HepG2 (cell line): ENCODE data around the gene SECTM1. TPM values are rescaled to one million over a fixed set of nuclear protein-coding genes. Genes with fewer than 3 reads are reported as not detected.

Experiments
- ATAC-seq: fragments of 200-7000 bp; cut with Tn5 transposase; 3 replicates; pipeline ENCODE4 v1.9.1; 2020; ENCODE audit warnings: mild to moderate bottlenecking, moderate library complexity
- BruUV-seq: library from RNA; stranded (reverse); fragments of 400-500 nt; replicated peaks from 2 replicates; lab custom pipeline; 2021; lab: Mats Ljungman, UMichigan
- CTCF ChIA-PET: fragments of 300-600 bp; formaldehyde crosslinking; extraction: SDS; loops from one replicate; lab custom pipeline; 2021; ENCODE audit warnings: low total read pairs, inconsistent platforms, low intra/inter-chr PET ratio; lab: Yijun Ruan, JAX
- POLR2A ChIA-PET: fragments of 350-600 bp; sonication (Branson Sonifier 250); formaldehyde crosslinking; loops from one replicate; lab custom pipeline; 2020; ENCODE audit warnings: antibody characterized with exemption, inconsistent platforms; lab: Yijun Ruan, JAX
- DNase-seq: peaks from one replicate; pipeline ENCODE4 v3.0.0-alpha.2; 2015; ENCODE audit warnings: low spot score
- FAIRE-seq: peaks from 3 replicates; lab custom pipeline; 2011; peaks lifted over from hg19 to GRCh38; lab: Jason Lieb, UNC
- H2AFZ ChIP-seq: one replicate; pipeline ENCODE4 v1.6.1; 2011; ENCODE audit warnings: low read length, inconsistent platforms
- H3K27ac ChIP-seq: fragments of 300-600 bp; 3 replicates; pipeline ENCODE4 v1.8.0; 2011; ENCODE audit warnings: mixed run types, mild to moderate bottlenecking, mixed read lengths, low read length, inconsistent platforms; ENCODE audit not compliant: insufficient read depth; ENCODE audit errors: extremely low read length
- H3K27me3 ChIP-seq, 2 experiments: fragments of 200-600 bp in 1 of 2; 2 replicates in 1 of 2; 3 replicates in 1 of 2; pipeline versions ENCODE4 v1.6.0 to v1.8.0; 2011; ENCODE audit warnings: low read length in 2 of 2, mild to moderate bottlenecking in 2 of 2, moderate library complexity in 2 of 2, inconsistent platforms in 1 of 2; ENCODE audit not compliant: insufficient read depth in 2 of 2, control insufficient read depth in 1 of 2
- H3K36me3 ChIP-seq, 2 experiments: fragments of 200-600 bp in 1 of 2; replicated peaks in 1 of 2; 2 replicates in 1 of 2; 3 replicates in 1 of 2; pipeline versions ENCODE4 v1.5.1 to v1.8.0; 2011; ENCODE audit warnings: low read length in 2 of 2, inconsistent platforms in 1 of 2; ENCODE audit not compliant: insufficient read depth in 2 of 2, control insufficient read depth in 1 of 2
- H3K4me1 ChIP-seq: 2 replicates; pipeline ENCODE4 v1.5.1; 2012; ENCODE audit warnings: low read length, inconsistent platforms; ENCODE audit not compliant: insufficient read depth
- H3K4me2 ChIP-seq: 2 replicates; pipeline ENCODE4 v1.6.0; 2011; ENCODE audit warnings: low read depth, low read length, inconsistent platforms
- H3K4me3 ChIP-seq, 3 experiments: fragments of 200-600 bp in 1 of 3; sonication (generic), shearing (Covaris generic) in 1 of 3; replicated peaks in 1 of 3; 2 replicates each; pipeline ENCODE4 v1.5.1; 2011 to 2016; ENCODE audit warnings: low read length in 3 of 3, inconsistent platforms in 2 of 3, low read depth in 2 of 3, mild to moderate bottlenecking in 2 of 3, control low read depth in 1 of 3, mixed read lengths in 1 of 3; ENCODE audit not compliant: insufficient read depth in 1 of 3
- H3K79me2 ChIP-seq: one replicate; pipeline ENCODE4 v1.6.1; 2011; ENCODE audit warnings: low read length, inconsistent platforms; ENCODE audit not compliant: insufficient read depth
- H3K9ac ChIP-seq: 2 replicates; pipeline ENCODE4 v1.6.0; 2011; ENCODE audit warnings: mild to moderate bottlenecking, low read depth, low read length, inconsistent platforms; ENCODE audit not compliant: insufficient read depth
- H3K9me3 ChIP-seq: 2 replicates; pipeline ENCODE4 v1.5.1; 2012; ENCODE audit warnings: mild to moderate bottlenecking, low read length
- H4K20me1 ChIP-seq: 2 replicates; pipeline ENCODE4 v1.6.0; 2011; ENCODE audit warnings: inconsistent platforms, mild to moderate bottlenecking, low read length, moderate library complexity; ENCODE audit not compliant: insufficient read depth
- FOXO4 ChIP-seq: sonication (generic); formaldehyde crosslinking; conservative IDR thresholded peaks from 2 replicates; pipeline ENCODE4 v1.8.1; 2023; ENCODE audit warnings: missing genetic modification reagents
- PRMT3 ChIP-seq: sonication (generic); formaldehyde crosslinking; IDR thresholded peaks from 2 replicates; pipeline ENCODE4 v1.8.1; 2022; ENCODE audit warnings: low read depth, mild to moderate bottlenecking, moderate library complexity, missing genetic modification reagents, borderline replicate concordance
- SP5 ChIP-seq: IDR thresholded peaks from 2 replicates; pipeline ENCODE4 v1.6.1; 2016; ENCODE audit warnings: low read depth, borderline replicate concordance
- ZBTB42 ChIP-seq: sonication (generic); formaldehyde crosslinking; IDR thresholded peaks from 2 replicates; pipeline ENCODE4 v1.5.0; 2020; ENCODE audit warnings: mild to moderate bottlenecking, missing genetic modification reagents
- ZFX ChIP-seq: sonication (generic); formaldehyde crosslinking; IDR thresholded peaks from 2 replicates; pipeline ENCODE4 v1.4.0; 2020; ENCODE audit warnings: mild to moderate bottlenecking, low read depth, missing genetic modification reagents, moderate library complexity
- ZMAT3 ChIP-seq: sonication (generic); formaldehyde crosslinking; conservative IDR thresholded peaks from 2 replicates; pipeline ENCODE4 v1.7.0; 2021; ENCODE audit warnings: missing genetic modification reagents
- ZNF256 ChIP-seq: sonication (generic); formaldehyde crosslinking; conservative IDR thresholded peaks from 2 replicates; pipeline ENCODE4 v1.4.0; 2020; ENCODE audit warnings: missing genetic modification reagents
- ZNF441 ChIP-seq: sonication (generic); formaldehyde crosslinking; IDR thresholded peaks from 2 replicates; pipeline ENCODE4 v1.7.0; 2021; ENCODE audit warnings: missing genetic modification reagents, borderline replicate concordance
- ZNF468 ChIP-seq: sonication (generic); formaldehyde crosslinking; IDR thresholded peaks from 2 replicates; pipeline ENCODE4 v1.8.0; 2022; ENCODE audit warnings: mild to moderate bottlenecking, moderate library complexity, missing genetic modification reagents
- ZNF570 ChIP-seq: sonication (generic); formaldehyde crosslinking; IDR thresholded peaks from 2 replicates; pipeline ENCODE4 v1.4.0; 2020; ENCODE audit warnings: mild to moderate bottlenecking, missing genetic modification reagents, borderline replicate concordance
- ZNF607 ChIP-seq: sonication (generic); formaldehyde crosslinking; IDR thresholded peaks from 2 replicates; pipeline ENCODE4 v1.5.1; 2020; ENCODE audit warnings: missing genetic modification reagents, mild to moderate bottlenecking, borderline replicate concordance
- ZNF724P ChIP-seq: sonication (generic); formaldehyde crosslinking; IDR thresholded peaks from 2 replicates; pipeline ENCODE4 v1.8.0; 2022; ENCODE audit warnings: missing genetic modification reagents, borderline replicate concordance
- WGBS: methylation state at CpG from one replicate; pipeline ENCODE4 v1.1.6; 2017; ENCODE audit warnings: low lambda C conversion rate; 5-methylcytosine and 5-hydroxymethylcytosine counted together
- in situ Hi-C: cut with HindIII; loops from 2 replicates; pipeline ENCODE4 v1.10.0; 2017; ENCODE audit warnings: low pct_unique_long_range_greater_than_20kb; ENCODE audit not compliant: extremely low pct_ligation_motif_present
- intact Hi-C: fragments of 100-400 bp; cut with micrococcal nuclease; formaldehyde crosslinking; loops from one replicate; pipeline ENCODE4 v1.10.0; 2022; ENCODE audit not compliant: unreplicated experiment
- polyA plus RNA-seq, 8 experiments: library from polyadenylated mRNA; depleted of rRNA in 3 of 8; stranded (reverse) in 7 of 8; unstranded in 1 of 8; fragments of >200 nt; fragmentation: Illumina TruSeq in 4 of 8; extraction: Trizol in 4 of 8; gene quantifications; 2 replicates each; pipeline versions ENCODE4 v1.2.1 to v1.2.3, GENCODE V29; 2011 to 2016; ENCODE audit warnings: low read depth in 4 of 8, missing spikeins in 1 of 8, mixed read lengths in 1 of 8; ENCODE audit not compliant: insufficient read depth in 1 of 8
- total RNA-seq, 5 experiments: library from RNA; depleted of rRNA; stranded (reverse); fragments of >200 nt; fragmentation: Illumina TruSeq; extraction: Trizol; gene quantifications; 2 replicates each; pipeline ENCODE4 v1.2.3, GENCODE V29; 2016; ENCODE audit warnings: low read depth in 1 of 5
- TF ChIP-seq, protein P1 (sequence below): IDR thresholded peaks from 2 replicates; pipeline ENCODE4 v1.6.1; 2018; ENCODE audit warnings: missing genetic modification reagents, mild to moderate bottlenecking, missing compliant biosample characterization
- TF ChIP-seq, protein P2 (sequence below), 2 experiments: sonication (generic) in 1 of 2; formaldehyde crosslinking in 1 of 2; IDR thresholded peaks; 2 replicates each; pipeline versions ENCODE4 v1.6.1 to v1.9.0; 2014 to 2022; ENCODE audit warnings: antibody characterized with exemption in 1 of 2, borderline replicate concordance in 1 of 2, inconsistent platforms in 1 of 2, low read depth in 1 of 2, missing genetic modification reagents in 1 of 2

SECTM1 gene
- total and polyA plus RNA-seq, 2 of the 13 experiments (the other 11 are each of a cell fraction or from before 2014, with no cell fraction given) = 3.5 to 5.3 TPM

GRCh38 chr17:82296511-82297279, 36.9 kb downstream of the SECTM1 start:
- no TSS peak for BruUV-seq
- no peak overlapping the region for H2AFZ ChIP-seq
- H3K27ac ChIP-seq = no peak overlapping the region
- H4K20me1 ChIP-seq = no peaks in the 10 kb centered on the region
- POLR2A ChIA-PET = interaction anchor here (0.6 to 12.8 kb wide), 15 partner anchors 9 to 614 kb away, joined by 3 to 270 read pairs (median 23); partner anchors contain the start of genes CD7, CSNK1D, SECTM1 and SLC16A3
- ATAC-seq (no peak), DNase-seq (no peak), FAIRE-seq (no peak)
- H3K27me3 ChIP-seq = no peaks in the 10 kb centered on the region
- no peaks in the 10 kb centered on the region for H3K36me3 ChIP-seq
- WGBS = 44% methylated on average over 7 of the region's 7 CpGs
- H3K9ac ChIP-seq = 0 out of 2 replicates have a peak overlapping the region, but pooled peaks have one; percentile 3
- in situ Hi-C loops = no loop called here
- H3K4me1 ChIP-seq = peaks cover 89% of the 10 kb centered on the region
- peak overlapping the region; percentile 99 for H3K4me2 ChIP-seq
- H3K4me3 ChIP-seq = peak overlapping the region in 1 of 3 experiments; percentile 78; a peak in 2 of 6 replicates
- peaks cover 5% of the 10 kb centered on the region for H3K79me2 ChIP-seq
- intact Hi-C loops = loop anchor here (5.0 kb wide), 1 partner anchor 39 kb away; no protein-coding TSS in a partner anchor
- CTCF ChIA-PET = no interaction called here
- no peaks in the 10 kb centered on the region for H3K9me3 ChIP-seq
- TF ChIP-seq ZBTB42 (CRISPR knock-in tag) (no peak), FOXO4 (no peak), SP5 (CRISPR knock-in tag) (no peak), ZNF724P (CRISPR knock-in tag) (no peak), ZNF468 (CRISPR knock-in tag) (no peak), ZNF607 (no peak), ZNF441 (CRISPR knock-in tag) (no peak), ZNF570 (no peak), ZNF256 (no peak), PRMT3 (CRISPR knock-in tag) (no peak), ZFX (CRISPR knock-in tag) (no peak), ZMAT3 (no peak)
- TF ChIP-seq, protein P1, sequence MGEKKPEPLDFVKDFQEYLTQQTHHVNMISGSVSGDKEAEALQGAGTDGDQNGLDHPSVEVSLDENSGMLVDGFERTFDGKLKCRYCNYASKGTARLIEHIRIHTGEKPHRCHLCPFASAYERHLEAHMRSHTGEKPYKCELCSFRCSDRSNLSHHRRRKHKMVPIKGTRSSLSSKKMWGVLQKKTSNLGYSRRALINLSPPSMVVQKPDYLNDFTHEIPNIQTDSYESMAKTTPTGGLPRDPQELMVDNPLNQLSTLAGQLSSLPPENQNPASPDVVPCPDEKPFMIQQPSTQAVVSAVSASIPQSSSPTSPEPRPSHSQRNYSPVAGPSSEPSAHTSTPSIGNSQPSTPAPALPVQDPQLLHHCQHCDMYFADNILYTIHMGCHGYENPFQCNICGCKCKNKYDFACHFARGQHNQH (CRISPR knock-in tag) = 0 out of 2 replicates have a peak, but pooled peaks have one; percentile 6
- TF ChIP-seq, protein P2, sequence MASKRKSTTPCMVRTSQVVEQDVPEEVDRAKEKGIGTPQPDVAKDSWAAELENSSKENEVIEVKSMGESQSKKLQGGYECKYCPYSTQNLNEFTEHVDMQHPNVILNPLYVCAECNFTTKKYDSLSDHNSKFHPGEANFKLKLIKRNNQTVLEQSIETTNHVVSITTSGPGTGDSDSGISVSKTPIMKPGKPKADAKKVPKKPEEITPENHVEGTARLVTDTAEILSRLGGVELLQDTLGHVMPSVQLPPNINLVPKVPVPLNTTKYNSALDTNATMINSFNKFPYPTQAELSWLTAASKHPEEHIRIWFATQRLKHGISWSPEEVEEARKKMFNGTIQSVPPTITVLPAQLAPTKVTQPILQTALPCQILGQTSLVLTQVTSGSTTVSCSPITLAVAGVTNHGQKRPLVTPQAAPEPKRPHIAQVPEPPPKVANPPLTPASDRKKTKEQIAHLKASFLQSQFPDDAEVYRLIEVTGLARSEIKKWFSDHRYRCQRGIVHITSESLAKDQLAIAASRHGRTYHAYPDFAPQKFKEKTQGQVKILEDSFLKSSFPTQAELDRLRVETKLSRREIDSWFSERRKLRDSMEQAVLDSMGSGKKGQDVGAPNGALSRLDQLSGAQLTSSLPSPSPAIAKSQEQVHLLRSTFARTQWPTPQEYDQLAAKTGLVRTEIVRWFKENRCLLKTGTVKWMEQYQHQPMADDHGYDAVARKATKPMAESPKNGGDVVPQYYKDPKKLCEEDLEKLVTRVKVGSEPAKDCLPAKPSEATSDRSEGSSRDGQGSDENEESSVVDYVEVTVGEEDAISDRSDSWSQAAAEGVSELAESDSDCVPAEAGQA (IDR thresholded peaks at IDR 0.05; ENCODE audit: low read depth) = no peak
- TF ChIP-seq, protein P2 (CRISPR knock-in tag; IDR thresholded peaks at IDR 0.05; ENCODE audit: borderline replicate concordance) = no peak
